Osteoblast (primary cell): ENCODE measurements around the gene SLC1A3. TPM values are rescaled to one million over a fixed set of nuclear protein-coding genes. Genes with fewer than 3 reads are reported as not detected.
A peak's percentile ranks its signal among the peaks of the same experiment; 100 is the strongest.

Source experiments
- DNase-seq: peaks from one replicate; pipeline ENCODE4 v3.0.0; 2011; ENCODE audit warnings: low spot score, mixed read lengths; ENCODE audit not compliant: insufficient read length; ENCODE audit errors: missing footprints
- H2AFZ ChIP-seq: 2 replicates; pipeline ENCODE4 v1.6.0; 2011; ENCODE audit warnings: mild to moderate bottlenecking, low read length
- H3K27ac ChIP-seq: 2 replicates; pipeline ENCODE4 v1.5.1; 2011; ENCODE audit warnings: mild to moderate bottlenecking, low read depth, low read length, moderate library complexity
- H3K27me3 ChIP-seq: 2 replicates; pipeline ENCODE4 v1.6.0; 2012; ENCODE audit warnings: mild to moderate bottlenecking, control low read depth, inconsistent platforms, low read length, moderate library complexity; ENCODE audit not compliant: insufficient read depth
- H3K36me3 ChIP-seq: 2 replicates; pipeline ENCODE4 v1.5.1; 2011; ENCODE audit warnings: mild to moderate bottlenecking, low read length, control low read depth, moderate library complexity; ENCODE audit not compliant: insufficient read depth
- H3K4me1 ChIP-seq: 2 replicates; pipeline ENCODE4 v1.5.1; 2011; ENCODE audit warnings: mild to moderate bottlenecking, low read length, control low read depth, moderate library complexity; ENCODE audit not compliant: insufficient read depth
- H3K4me2 ChIP-seq: 2 replicates; pipeline ENCODE4 v1.6.0; 2011; ENCODE audit warnings: mild to moderate bottlenecking, low read length; ENCODE audit not compliant: insufficient read depth
- H3K4me3 ChIP-seq: fragments of 200-600 bp; sonication (generic); 3 replicates; pipeline ENCODE4 v1.5.1; 2012; ENCODE audit warnings: mild to moderate bottlenecking, low read length, inconsistent platforms; ENCODE audit not compliant: insufficient read depth
- H3K79me2 ChIP-seq: 2 replicates; pipeline ENCODE4 v1.6.0; 2012; ENCODE audit warnings: mild to moderate bottlenecking, low read length, control low read depth, inconsistent platforms; ENCODE audit not compliant: insufficient read depth
- H3K9me3 ChIP-seq: 2 replicates; pipeline ENCODE4 v1.5.1; 2011; ENCODE audit warnings: low read depth, low read length, control low read depth
- H4K20me1 ChIP-seq: 2 replicates; pipeline ENCODE4 v1.6.0; 2012; ENCODE audit warnings: mild to moderate bottlenecking, low read length, control low read depth; ENCODE audit not compliant: insufficient read depth
- CTCF ChIP-seq: IDR thresholded peaks from 2 replicates; pipeline ENCODE4 v1.5.1; 2011; ENCODE audit warnings: mild to moderate bottlenecking, low read depth, low read length, moderate library complexity; ENCODE audit errors: extremely low read depth
- total RNA-seq: library from RNA; depleted of rRNA; stranded (reverse); fragments of >200 nt; gene quantifications from 2 replicates; pipeline ENCODE4 v1.2.3, GENCODE V29; 2012

SLC1A3 gene
- total RNA-seq, 1 donor, result 45.2 TPM

- peaks cover 7% of the 10 kb centered on the region for H3K27me3 ChIP-seq
- H3K4me3 ChIP-seq, result no peak overlapping the region
- no peak overlapping the region for H3K4me2 ChIP-seq
- H3K4me1 ChIP-seq, result peaks cover 5% of the 10 kb centered on the region
- no peaks in the 10 kb centered on the region for H4K20me1 ChIP-seq
- H3K79me2 ChIP-seq, result no peaks in the 10 kb centered on the region
- no peaks in the 10 kb centered on the region for H3K36me3 ChIP-seq
- H3K9me3 ChIP-seq, result no peaks in the 10 kb centered on the region
- H3K27ac ChIP-seq, result no peak overlapping the region
- TF ChIP-seq CTCF, result no peak
- no peak overlapping the region for H2AFZ ChIP-seq
- no peak for DNase-seq
Measured at GRCh38 chr5:36724467-36725332, 118.3 kb downstream of the SLC1A3 start.

DNA sequence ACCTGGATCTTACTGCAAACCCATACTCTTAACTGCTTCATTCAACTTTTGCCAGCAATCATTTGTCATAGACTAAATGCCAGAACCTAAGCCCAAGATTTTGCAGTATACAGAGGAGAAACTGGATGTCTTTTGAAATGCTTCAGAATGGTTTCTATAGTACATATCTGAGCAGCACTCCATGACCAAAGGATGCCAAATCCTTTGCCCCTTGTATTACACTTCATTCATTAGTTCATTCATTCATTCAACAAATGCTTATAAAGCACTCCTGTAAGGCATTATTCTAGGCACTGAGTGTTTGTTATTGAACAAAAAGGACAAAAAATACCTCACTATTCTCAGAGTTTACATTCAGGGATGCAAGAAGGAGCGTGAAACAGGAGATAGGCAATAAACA, 119.9 kb downstream of the SLC1A3 start:
- Histone ChIP-seq H3K4me1 (peaks cover 5% of the 10 kb centered on the region), H3K27me3 (peaks cover 4% of the 10 kb centered on the region), H4K20me1 (no peaks in the 10 kb centered on the region), H2AFZ (no peak overlapping the region), H3K4me2 (no peak overlapping the region), H3K4me3 (no peak overlapping the region), H3K9me3 (no peaks in the 10 kb centered on the region), H3K79me2 (no peaks in the 10 kb centered on the region), H3K27ac (no peak overlapping the region), H3K36me3 (no peaks in the 10 kb centered on the region)
- no peak for TF ChIP-seq CTCF
- DNase-seq, result no peak

DNA sequence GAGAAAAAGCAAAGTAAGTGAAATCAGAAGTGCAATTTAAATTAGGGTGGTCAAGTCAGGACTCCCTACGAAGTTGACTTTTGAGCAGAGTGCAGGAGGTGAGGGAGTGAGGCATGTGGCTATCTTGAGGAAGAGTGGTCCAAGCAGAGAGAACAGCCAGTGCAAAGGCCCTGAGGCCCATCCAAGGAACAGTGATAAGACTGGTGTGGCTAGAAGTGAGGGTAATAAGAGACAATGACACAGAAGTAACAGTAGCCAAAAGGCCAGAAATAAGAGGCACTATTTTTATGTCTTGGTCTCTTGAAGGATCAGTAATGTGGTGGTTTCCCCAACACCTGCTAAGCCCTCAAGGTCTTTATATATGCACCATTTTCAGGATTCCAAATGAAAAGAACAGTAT, 120.4 kb downstream of the SLC1A3 start:
- no peak overlapping the region for H3K4me3 ChIP-seq
- H3K27ac ChIP-seq, result no peak overlapping the region
- no peak for TF ChIP-seq CTCF
- peaks cover 4% of the 10 kb centered on the region for H3K27me3 ChIP-seq
- H4K20me1 ChIP-seq, result no peaks in the 10 kb centered on the region
- H2AFZ ChIP-seq, result no peak overlapping the region
- H3K36me3 ChIP-seq, result no peaks in the 10 kb centered on the region
- H3K4me1 ChIP-seq, result peaks cover 5% of the 10 kb centered on the region
- no peak for DNase-seq
- no peaks in the 10 kb centered on the region for H3K79me2 ChIP-seq
- H3K9me3 ChIP-seq, result no peaks in the 10 kb centered on the region
- H3K4me2 ChIP-seq, result no peak overlapping the region

DNA sequence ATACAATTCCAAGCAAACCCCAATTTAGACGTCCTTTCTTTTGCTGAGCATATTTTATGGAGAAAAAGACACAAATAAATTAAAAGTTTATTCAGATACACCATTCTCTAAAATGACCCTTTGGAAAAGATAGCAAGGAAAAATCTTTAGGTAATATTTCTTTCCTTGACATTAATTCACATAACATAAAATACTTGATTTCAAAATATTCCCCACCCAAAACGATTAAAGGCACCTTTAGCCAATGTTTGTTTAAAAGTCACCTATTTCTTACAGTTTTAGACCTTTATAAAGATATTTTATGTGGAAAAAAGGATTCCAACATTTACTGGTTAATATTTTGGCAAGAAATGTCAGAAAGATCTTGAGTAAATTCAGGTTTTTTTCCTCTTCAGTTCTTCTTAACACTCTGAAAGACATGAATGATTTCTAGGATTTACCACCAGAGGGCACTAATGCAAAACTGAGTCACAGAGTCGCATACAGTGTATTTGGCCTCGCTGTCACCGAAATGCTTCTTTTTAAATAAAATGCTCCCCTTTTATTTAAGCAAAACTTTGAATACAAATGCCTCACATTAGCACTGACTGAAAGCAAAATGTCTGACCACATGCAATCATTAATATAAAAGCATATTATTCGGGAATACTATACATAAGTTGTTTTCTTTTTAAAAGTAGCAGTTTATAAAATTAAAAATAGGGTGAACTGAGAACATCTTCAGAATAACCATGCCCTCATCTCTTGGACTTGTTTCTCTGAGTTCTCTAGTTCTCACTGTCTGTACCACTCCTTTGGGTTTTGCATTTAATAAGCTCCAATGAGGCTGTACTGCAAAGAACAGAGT, 122.5 kb downstream of the SLC1A3 start:
- peak; percentile 74 for TF ChIP-seq CTCF
- no peaks in the 10 kb centered on the region for H3K79me2 ChIP-seq
- DNase-seq, result no peak
- peak overlapping the region; percentile 52 for H3K4me2 ChIP-seq
- peaks cover 3% of the 10 kb centered on the region for H3K4me1 ChIP-seq
- no peak overlapping the region for H3K4me3 ChIP-seq
- H3K27ac ChIP-seq, result no peak overlapping the region
- no peaks in the 10 kb centered on the region for H3K9me3 ChIP-seq
- H2AFZ ChIP-seq, result peak overlapping the region; percentile 3
- H4K20me1 ChIP-seq, result no peaks in the 10 kb centered on the region
- no peaks in the 10 kb centered on the region for H3K27me3 ChIP-seq
- no peaks in the 10 kb centered on the region for H3K36me3 ChIP-seq
